Fibroblast of pulmonary artery (primary cell): ENCODE data around the gene GNPAT.

Experiments
- DNase-seq: peaks from one replicate; pipeline ENCODE4 v3.0.0-alpha.2; 2010; ENCODE audit warnings: low read depth
- H3K4me3 ChIP-seq: replicated peaks from 2 replicates; pipeline ENCODE4 v1.5.1; 2011; ENCODE audit warnings: low read depth, mild to moderate bottlenecking, control low read depth, low read length, moderate library complexity
- CTCF ChIP-seq: IDR thresholded peaks from 2 replicates; pipeline ENCODE4 v1.5.1; 2011; ENCODE audit warnings: mild to moderate bottlenecking, control low read depth, low read length, inconsistent platforms; ENCODE audit errors: missing control alignments

GNPAT gene

GRCh38 chr1:231234506-231234905 lies 6.5 kb upstream of the GNPAT start:
- no peak for TF ChIP-seq CTCF

GRCh38 chr1:231235526-231236207 lies 5.3 kb upstream of the GNPAT start:
- TF ChIP-seq CTCF: no peak

More at GRCh38 chr1:231234506-231234905, 6.5 kb upstream of the GNPAT start:
- no peak for DNase-seq
- no peak overlapping the region for H3K4me3 ChIP-seq

GRCh38 chr1:231236208-231236591 lies 4.8 kb upstream of the GNPAT start:
- DNase-seq: no peak
- no peak overlapping the region for H3K4me3 ChIP-seq
- no peak for TF ChIP-seq CTCF

More at GRCh38 chr1:231235526-231236207, 5.3 kb upstream of the GNPAT start:
- no peak overlapping the region for H3K4me3 ChIP-seq
- no peak for DNase-seq

- DNase-seq: no peak
- no peak for TF ChIP-seq CTCF
- no peak overlapping the region for H3K4me3 ChIP-seq
Measured at GRCh38 chr1:231236938-231237337, 4.1 kb upstream of the GNPAT start.

GRCh38 chr1:231238298-231238697 lies 2.7 kb upstream of the GNPAT start:
- no peak for TF ChIP-seq CTCF
- no peak for DNase-seq
- no peak overlapping the region for H3K4me3 ChIP-seq

GRCh38 chr1:231240531-231240882 lies 505 bp upstream of the GNPAT start:
- H3K4me3 ChIP-seq: peak overlapping the region; percentile 97
- no peak for DNase-seq
- TF ChIP-seq CTCF: no peak

GRCh38 chr1:231241750-231242149 lies 738 bp downstream of the GNPAT start:
- no peak for DNase-seq

More at GRCh38 chr1:231241750-231242149, 738 bp downstream of the GNPAT start:
- TF ChIP-seq CTCF: no peak
- peak overlapping the region; percentile 97 for H3K4me3 ChIP-seq
